ENCODE results near the gene PDZD4.

PDZD4 gene

GRCh38 chrX:153800746-153801145, 29.6 kb downstream of the PDZD4 start:
- Histone ChIP-seq H3K4me1 (no peaks in the 10 kb centered on the region), H3K9ac (no peak overlapping the region), H3K9me3 (ENCODE audit: control insufficient read depth, low read length) (no peaks in the 10 kb centered on the region), H3K27me3 (ENCODE audit: control insufficient read depth, insufficient read depth, low read length) (no peaks in the 10 kb centered on the region), H3K79me2 (no peaks in the 10 kb centered on the region), H2AFZ (no peak overlapping the region), H3K27ac (no peak overlapping the region), H3K4me2 (ENCODE audit: low read length) (no peak overlapping the region), H3K36me3 (ENCODE audit: control insufficient read depth, insufficient read depth, low read length) (no peaks in the 10 kb centered on the region), H3K4me3 (ENCODE audit: low read depth, low read length) (no peak overlapping the region)
- TF ChIP-seq CTCF (IDR thresholded peaks at IDR 0.05), result no peak

GRCh38 chrX:153800177-153800722, 30.1 kb downstream of the PDZD4 start:
- no peak overlapping the region for H3K27ac ChIP-seq

GRCh38 chrX:153799326-153799725, 31.0 kb downstream of the PDZD4 start:
- no peaks in the 10 kb centered on the region for H3K4me1 ChIP-seq
- no peak overlapping the region for H2AFZ ChIP-seq
- no peak overlapping the region for H3K4me3 ChIP-seq (ENCODE audit: low read depth, low read length)
- H3K79me2 ChIP-seq, result no peaks in the 10 kb centered on the region
- no peaks in the 10 kb centered on the region for H3K9me3 ChIP-seq (ENCODE audit: control insufficient read depth, low read length)
- no peaks in the 10 kb centered on the region for H3K27me3 ChIP-seq (ENCODE audit: control insufficient read depth, insufficient read depth, low read length)
- H3K36me3 ChIP-seq (ENCODE audit: control insufficient read depth, insufficient read depth, low read length), result no peaks in the 10 kb centered on the region
- no peak overlapping the region for H3K9ac ChIP-seq
- H3K27ac ChIP-seq, result no peak overlapping the region
- TF ChIP-seq CTCF (IDR thresholded peaks at IDR 0.05), result no peak
- H3K4me2 ChIP-seq (ENCODE audit: low read length), result no peak overlapping the region

More at GRCh38 chrX:153800177-153800722, 30.1 kb downstream of the PDZD4 start:
- H3K4me1 ChIP-seq, result no peaks in the 10 kb centered on the region
- no peak overlapping the region for H3K9ac ChIP-seq
- H3K36me3 ChIP-seq (ENCODE audit: control insufficient read depth, insufficient read depth, low read length), result no peaks in the 10 kb centered on the region
- TF ChIP-seq CTCF (IDR thresholded peaks at IDR 0.05), result no peak
- no peaks in the 10 kb centered on the region for H3K27me3 ChIP-seq (ENCODE audit: control insufficient read depth, insufficient read depth, low read length)
- H3K79me2 ChIP-seq, result no peaks in the 10 kb centered on the region
- no peak overlapping the region for H3K4me2 ChIP-seq (ENCODE audit: low read length)
- H2AFZ ChIP-seq, result no peak overlapping the region
- no peak overlapping the region for H3K4me3 ChIP-seq (ENCODE audit: low read depth, low read length)
- no peaks in the 10 kb centered on the region for H3K9me3 ChIP-seq (ENCODE audit: control insufficient read depth, low read length)

- H3K27me3 ChIP-seq (ENCODE audit: control insufficient read depth, insufficient read depth, low read length), result no peaks in the 10 kb centered on the region
- H3K4me1 ChIP-seq, result no peaks in the 10 kb centered on the region
- peaks cover 6% of the 10 kb centered on the region for H3K79me2 ChIP-seq
- H3K36me3 ChIP-seq (ENCODE audit: control insufficient read depth, insufficient read depth, low read length), result no peaks in the 10 kb centered on the region
- H3K9ac ChIP-seq, result no peak overlapping the region
- H2AFZ ChIP-seq, result no peak overlapping the region
- H3K4me3 ChIP-seq (ENCODE audit: low read depth, low read length), result no peak overlapping the region
- TF ChIP-seq CTCF (IDR thresholded peaks at IDR 0.05), result no peak
- H3K27ac ChIP-seq, result no peak overlapping the region
- H3K9me3 ChIP-seq (ENCODE audit: control insufficient read depth, low read length), result no peaks in the 10 kb centered on the region
- no peak overlapping the region for H3K4me2 ChIP-seq (ENCODE audit: low read length)
Observed at GRCh38 chrX:153797415-153798015, 32.8 kb downstream of the PDZD4 start.
